Activated B cell treated with CpG ODN at 0.5 μM for 24 hours (primary cell): ENCODE results near the gene NKX6-2. TPM values are rescaled to one million over a fixed set of nuclear protein-coding genes. Genes with fewer than 3 reads are reported as not detected.

Experiments used
- ATAC-seq: fragments of 200-7000 bp; cut with Tn5 transposase; one replicate; pipeline ENCODE4 v1.10.0; 2021; ENCODE audit warnings: low read depth, mild to moderate bottlenecking, moderate library complexity
- CTCF ChIA-PET: fragments of 350-600 bp; sonication (Branson Sonifier 250); formaldehyde crosslinking; loops from one replicate; lab custom pipeline; 2021; ENCODE audit warnings: antibody characterized with exemption; lab: Charles Lee
- POLR2A ChIA-PET: fragments of 350-600 bp; sonication (Branson Sonifier 250); formaldehyde crosslinking; loops from one replicate; lab custom pipeline; 2021; ENCODE audit warnings: antibody characterized with exemption; lab: Charles Lee
- DNase-seq: peaks from one replicate; pipeline ENCODE4 v3.0.0; 2022
- H3K27ac Mint-ChIP-seq: one replicate; pipeline ENCODE4 v1.8.0; 2020; ENCODE audit warnings: mixed read lengths
- H3K27me3 Mint-ChIP-seq: one replicate; pipeline ENCODE4 v1.8.0; 2021; ENCODE audit warnings: mixed read lengths
- H3K36me3 Mint-ChIP-seq: one replicate; pipeline ENCODE4 v1.8.0; 2021; ENCODE audit warnings: low read depth, mixed read lengths
- H3K4me1 Mint-ChIP-seq: one replicate; pipeline ENCODE4 v1.8.0; 2021; ENCODE audit warnings: mixed read lengths
- H3K4me3 Mint-ChIP-seq: one replicate; pipeline ENCODE4 v1.8.0; 2020; ENCODE audit warnings: mild to moderate bottlenecking, mixed read lengths
- H3K9me3 Mint-ChIP-seq: one replicate; pipeline ENCODE4 v1.8.0; 2020; ENCODE audit warnings: mixed read lengths
- intact Hi-C: fragments of 100-400 bp; cut with micrococcal nuclease; formaldehyde crosslinking; loops from one replicate; pipeline ENCODE4 v1.15.1; 2024
- total RNA-seq: library from RNA; stranded (reverse); gene quantifications from 2 replicates; pipeline ENCODE4 v1.2.3, GENCODE V29; 2022
- TF ChIP-seq, protein P1 (sequence below): fragments of 200-600 bp; IDR thresholded peaks from one replicate; pipeline ENCODE4 v1.8.0; 2022; ENCODE audit warnings: antibody characterized with exemption, mild to moderate bottlenecking

Gene NKX6-2
- total RNA-seq, 1 donor from 2014 or later, result not detected

DNA sequence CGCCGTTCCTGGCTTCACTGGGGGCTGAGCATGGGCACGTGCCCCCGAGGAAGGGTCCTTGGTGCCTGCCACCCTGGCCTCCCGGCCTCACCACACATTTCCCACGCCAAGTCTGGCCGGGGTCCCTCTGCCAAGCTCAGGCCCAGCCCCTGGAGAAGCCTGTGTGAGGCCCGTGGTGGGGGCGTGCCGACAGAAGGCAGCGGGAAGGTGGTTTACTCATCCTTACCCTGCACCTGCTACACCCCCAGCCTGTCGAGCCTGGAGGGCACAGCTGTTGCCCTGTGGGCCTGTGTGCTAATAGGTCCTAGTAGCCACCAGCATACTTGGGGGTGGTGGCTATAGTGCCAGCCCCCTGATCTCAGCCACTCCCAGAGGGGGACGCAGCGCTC lies 46.7 kb downstream of the NKX6-2 start:
- ATAC-seq, result no peak

GRCh38 chr10:132738454-132739224 lies 47.3 kb downstream of the NKX6-2 start:
- Mint-ChIP-seq H3K27ac (no peak overlapping the region), H3K9me3 (no peaks in the 10 kb centered on the region), H3K27me3 (no peaks in the 10 kb centered on the region), H3K4me1 (no peaks in the 10 kb centered on the region), H3K36me3 (peaks cover 32% of the 10 kb centered on the region), H3K4me3 (no peak overlapping the region)
- intact Hi-C loops, result no loop called here
- CTCF ChIA-PET, result no interaction called here
- DNase-seq (no peak), ATAC-seq (no peak)
- POLR2A ChIA-PET, result no interaction called here
- TF ChIP-seq, protein P1, sequence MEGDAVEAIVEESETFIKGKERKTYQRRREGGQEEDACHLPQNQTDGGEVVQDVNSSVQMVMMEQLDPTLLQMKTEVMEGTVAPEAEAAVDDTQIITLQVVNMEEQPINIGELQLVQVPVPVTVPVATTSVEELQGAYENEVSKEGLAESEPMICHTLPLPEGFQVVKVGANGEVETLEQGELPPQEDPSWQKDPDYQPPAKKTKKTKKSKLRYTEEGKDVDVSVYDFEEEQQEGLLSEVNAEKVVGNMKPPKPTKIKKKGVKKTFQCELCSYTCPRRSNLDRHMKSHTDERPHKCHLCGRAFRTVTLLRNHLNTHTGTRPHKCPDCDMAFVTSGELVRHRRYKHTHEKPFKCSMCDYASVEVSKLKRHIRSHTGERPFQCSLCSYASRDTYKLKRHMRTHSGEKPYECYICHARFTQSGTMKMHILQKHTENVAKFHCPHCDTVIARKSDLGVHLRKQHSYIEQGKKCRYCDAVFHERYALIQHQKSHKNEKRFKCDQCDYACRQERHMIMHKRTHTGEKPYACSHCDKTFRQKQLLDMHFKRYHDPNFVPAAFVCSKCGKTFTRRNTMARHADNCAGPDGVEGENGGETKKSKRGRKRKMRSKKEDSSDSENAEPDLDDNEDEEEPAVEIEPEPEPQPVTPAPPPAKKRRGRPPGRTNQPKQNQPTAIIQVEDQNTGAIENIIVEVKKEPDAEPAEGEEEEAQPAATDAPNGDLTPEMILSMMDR, result no peak

More for the DNA sequence above, 46.7 kb downstream of the NKX6-2 start:
- POLR2A ChIA-PET, result no interaction called here
- CTCF ChIA-PET, result no interaction called here
- peaks cover 34% of the 10 kb centered on the region for H3K36me3 Mint-ChIP-seq
- no peaks in the 10 kb centered on the region for H3K27me3 Mint-ChIP-seq
- H3K4me1 Mint-ChIP-seq, result no peaks in the 10 kb centered on the region
- intact Hi-C loops, result no loop called here
- TF ChIP-seq, protein P1, result no peak
- no peak overlapping the region for H3K27ac Mint-ChIP-seq
- no peak for DNase-seq
- no peak overlapping the region for H3K4me3 Mint-ChIP-seq
- no peaks in the 10 kb centered on the region for H3K9me3 Mint-ChIP-seq

DNA sequence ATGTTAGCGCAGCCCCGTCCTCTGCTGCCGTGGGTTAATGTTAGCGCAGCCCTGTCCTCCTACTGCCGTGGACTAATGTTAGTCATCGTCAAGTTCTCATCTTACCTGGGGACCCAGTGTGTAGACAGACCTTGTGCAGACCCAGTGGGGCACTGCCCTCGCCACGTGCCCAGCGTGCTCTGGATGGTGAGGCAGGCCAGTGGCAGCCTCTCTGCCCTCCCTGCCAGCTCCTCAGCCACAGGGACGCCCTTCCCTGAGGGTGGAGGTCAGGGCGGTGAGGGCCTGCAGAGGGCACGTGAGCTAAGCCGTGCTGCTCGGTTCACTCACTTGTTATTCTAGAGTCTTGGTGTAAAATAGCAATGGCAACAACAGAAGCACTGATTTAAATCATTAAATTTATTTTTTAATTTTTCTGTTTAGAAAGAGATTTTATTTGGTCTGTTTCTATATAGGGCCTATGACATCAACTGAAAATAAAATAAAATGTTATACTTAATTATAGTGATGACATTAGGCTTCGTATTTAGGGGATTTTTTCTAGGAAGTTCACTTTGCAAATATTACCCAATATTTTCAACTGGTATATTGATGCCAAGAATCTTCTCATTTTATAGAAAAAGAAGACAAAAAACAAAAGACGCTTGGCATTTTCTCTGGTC lies 48.4 kb downstream of the NKX6-2 start:
- no peaks in the 10 kb centered on the region for H3K27me3 Mint-ChIP-seq
- TF ChIP-seq, protein P1, result no peak
- ChIA-PET POLR2A (no interaction called here), CTCF (no interaction called here)
- no peak overlapping the region for H3K27ac Mint-ChIP-seq
- no peaks in the 10 kb centered on the region for H3K4me1 Mint-ChIP-seq
- H3K9me3 Mint-ChIP-seq, result no peaks in the 10 kb centered on the region
- H3K36me3 Mint-ChIP-seq, result peaks cover 35% of the 10 kb centered on the region
- intact Hi-C loops, result no loop called here
- DNase-seq (no peak), ATAC-seq (no peak)
- no peak overlapping the region for H3K4me3 Mint-ChIP-seq

GRCh38 chr10:132735923-132736391 lies 50.0 kb downstream of the NKX6-2 start:
- POLR2A ChIA-PET, result no interaction called here
- no peaks in the 10 kb centered on the region for H3K27me3 Mint-ChIP-seq
- intact Hi-C loops, result no loop called here
- no peak for DNase-seq
- H3K9me3 Mint-ChIP-seq, result no peaks in the 10 kb centered on the region
- ATAC-seq, result no peak
- TF ChIP-seq, protein P1, result no peak
- CTCF ChIA-PET, result no interaction called here
- peaks cover 30% of the 10 kb centered on the region for H3K36me3 Mint-ChIP-seq
- H3K4me1 Mint-ChIP-seq, result no peaks in the 10 kb centered on the region
- no peak overlapping the region for H3K4me3 Mint-ChIP-seq
- no peak overlapping the region for H3K27ac Mint-ChIP-seq

DNA sequence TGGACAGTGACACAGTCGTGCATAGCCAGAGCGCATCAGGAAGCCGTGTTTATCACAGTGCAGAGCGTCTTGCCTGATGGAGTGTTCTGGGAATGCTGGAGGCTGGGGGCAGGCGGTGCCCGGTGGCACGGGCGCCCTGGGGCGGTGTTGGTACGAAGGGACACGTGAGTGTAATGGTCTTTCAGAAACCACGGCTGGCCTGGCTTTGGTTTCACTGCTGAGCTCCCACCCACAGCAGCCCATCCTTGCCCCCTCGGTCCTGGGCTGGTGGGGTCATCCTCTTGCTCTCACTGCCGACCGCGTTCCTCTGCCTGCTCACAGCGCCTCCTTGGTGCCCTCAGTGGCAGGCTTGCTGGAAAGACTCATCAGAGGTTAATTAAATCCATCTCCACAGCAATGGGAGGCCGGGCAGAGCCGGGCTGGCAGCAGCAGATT lies 50.6 kb downstream of the NKX6-2 start:
- H3K27ac Mint-ChIP-seq, result no peak overlapping the region

More for the DNA sequence above, 50.6 kb downstream of the NKX6-2 start:
- CTCF ChIA-PET, result no interaction called here
- no peaks in the 10 kb centered on the region for H3K4me1 Mint-ChIP-seq
- no peaks in the 10 kb centered on the region for H3K9me3 Mint-ChIP-seq
- intact Hi-C loops, result no loop called here
- ATAC-seq (no peak), DNase-seq (no peak)
- no peak overlapping the region for H3K4me3 Mint-ChIP-seq
- POLR2A ChIA-PET, result no interaction called here
- H3K27me3 Mint-ChIP-seq, result no peaks in the 10 kb centered on the region
- peaks cover 30% of the 10 kb centered on the region for H3K36me3 Mint-ChIP-seq
- TF ChIP-seq, protein P1, result no peak
